ENCODE results near the gene GABRP.
A peak's percentile ranks its signal among the peaks of the same experiment; 100 is the strongest.

Gene GABRP

GRCh38 chr5:170861917-170862766, 78.6 kb downstream of the GABRP start, which contains the start of gene RANBP17:
Gene RANBP17, plus strand, starts transcription at chr5:170862018.
- peak; percentile 58 for DNase-seq

- DNase-seq = no peak
Measured at GRCh38 chr5:170863646-170864045, 80.1 kb downstream of the GABRP start.

Measured in hematopoietic multipotent progenitor cell treated with erythropoietin and hydrocortisone succinate and interleukin-3 and kit ligand, for 8 days (in vitro differentiated cells).